Measurements from ENCODE around the gene MOSMO. TPM values are rescaled to one million over a fixed set of nuclear protein-coding genes. Genes with fewer than 3 reads are reported as not detected.

Gene MOSMO
- total and polyA plus RNA-seq, 10 of the 15 experiments (the other 5 are each of a cell fraction or from before 2014, with no cell fraction given) = 1.7 to 26.7 (median 12.2) TPM

GRCh38 chr16:22063888-22064467, 56.1 kb downstream of the MOSMO start:
- H3K27me3 ChIP-seq (replicated peaks in 1 of 2; ENCODE audit: control insufficient read depth in 2 of 2, insufficient read depth in 2 of 2, low read length in 1 of 2) = no peaks in the 10 kb centered on the region
- FAIRE-seq = no peak
- no peaks in the 10 kb centered on the region for H3K36me3 ChIP-seq (ENCODE audit: control insufficient read depth in 2 of 2, insufficient read depth in 2 of 2, low read length in 1 of 2)
- ChIA-PET SMC1A (ENCODE audit: uncharacterized antibody, unreplicated experiment) (interaction anchor here (1.6 to 6.4 kb wide), 2 partner anchors 10 to 15 kb away, joined by 8 to 50 read pairs; no protein-coding TSS in a partner anchor), POLR2A (interaction anchor here (0.5 to 0.9 kb wide), 2 partner anchors 30 to 43 kb away, joined by 4 read pairs; no protein-coding TSS in a partner anchor), RAD21 (ENCODE audit: unreplicated experiment) (interaction anchor here (1.2 to 1.8 kb wide), 2 partner anchors 14 to 57 kb away, joined by 3 to 8 read pairs; no protein-coding TSS in a partner anchor), CTCF (interaction anchor here (6.2 kb wide), 1 partner anchor 14 kb away, joined by 54 read pairs; no protein-coding TSS in a partner anchor)
- peaks cover 13% of the 10 kb centered on the region for H3K9me3 ChIP-seq (replicated peaks; ENCODE audit: control insufficient read depth, insufficient read depth, low read length)
- no peak overlapping the region for H3K4me3 ChIP-seq
- intact Hi-C loops (cut with micrococcal nuclease; ENCODE audit: unreplicated experiment) (no loop called here), in situ Hi-C loops (cut with MboI) (no loop called here)
- H3K4me2 ChIP-seq (ENCODE audit: control insufficient read depth, insufficient read depth) = no peak overlapping the region
- DNase-seq (ENCODE audit: low read depth, low spot score) = no peak
- no peaks in the 10 kb centered on the region for H3K4me1 ChIP-seq (ENCODE audit: control insufficient read depth, insufficient read depth, low read length)
- TF ChIP-seq IKZF2 (IDR thresholded peaks at IDR 0.05) = no peak
- TF ChIP-seq ZNF207 (IDR thresholded peaks at IDR 0.05; ENCODE audit: borderline replicate concordance) = no peak
- TF ChIP-seq CHD1 (IDR thresholded peaks at IDR 0.05; ENCODE audit: low read depth, low read length) = no peak
- no peaks in the 10 kb centered on the region for H3K79me2 ChIP-seq (ENCODE audit: control insufficient read depth, insufficient read depth, low read length)
- no peaks in the 10 kb centered on the region for H4K20me1 ChIP-seq (ENCODE audit: control insufficient read depth, insufficient read depth)
- 100% methylated on average over 1 of the region's 1 CpG for WGBS (ENCODE audit: insufficient coverage, insufficient replicate concordance, low lambda C conversion rate, missing lambda C conversion rate)
- H3K9ac ChIP-seq (ENCODE audit: control insufficient read depth, insufficient read depth, low read length) = no peak overlapping the region
- H3K27ac ChIP-seq (ENCODE audit: control insufficient read depth, insufficient read depth) = no peak overlapping the region
- no TSS peak for BruUV-seq (replicated peaks)
- H2AFZ ChIP-seq (ENCODE audit: control insufficient read depth, low read depth, low read length) = no peak overlapping the region
- no peak for ATAC-seq

GRCh38 chr16:22065252-22065651, 57.3 kb downstream of the MOSMO start:
- Histone ChIP-seq H3K27me3 (replicated peaks in 1 of 2; ENCODE audit: control insufficient read depth in 2 of 2, insufficient read depth in 2 of 2, low read length in 1 of 2) (no peaks in the 10 kb centered on the region), H3K79me2 (ENCODE audit: control insufficient read depth, insufficient read depth, low read length) (no peaks in the 10 kb centered on the region), H3K9ac (ENCODE audit: control insufficient read depth, insufficient read depth, low read length) (no peak overlapping the region), H2AFZ (ENCODE audit: control insufficient read depth, low read depth, low read length) (no peak overlapping the region), H3K27ac (ENCODE audit: control insufficient read depth, insufficient read depth) (no peak overlapping the region), H4K20me1 (ENCODE audit: control insufficient read depth, insufficient read depth) (no peaks in the 10 kb centered on the region), H3K4me2 (ENCODE audit: control insufficient read depth, insufficient read depth) (no peak overlapping the region), H3K36me3 (ENCODE audit: control insufficient read depth in 2 of 2, insufficient read depth in 2 of 2, low read length in 1 of 2) (no peaks in the 10 kb centered on the region), H3K9me3 (replicated peaks; ENCODE audit: control insufficient read depth, insufficient read depth, low read length) (peaks cover 13% of the 10 kb centered on the region), H3K4me3 (no peak overlapping the region), H3K4me1 (ENCODE audit: control insufficient read depth, insufficient read depth, low read length) (no peaks in the 10 kb centered on the region)
- 100% methylated on average over 1 of the region's 1 CpG for WGBS (ENCODE audit: insufficient coverage, insufficient replicate concordance, low lambda C conversion rate, missing lambda C conversion rate)
- intact Hi-C loops (cut with micrococcal nuclease; ENCODE audit: unreplicated experiment) (no loop called here), in situ Hi-C loops (cut with MboI) (no loop called here)
- SMC1A ChIA-PET (ENCODE audit: uncharacterized antibody, unreplicated experiment) = interaction anchor here (1.1 to 6.4 kb wide), 5 partner anchors 8 to 53 kb away, joined by 3 to 50 read pairs (median 6); no protein-coding TSS in a partner anchor
- POLR2A ChIA-PET = interaction anchor here (1.2 kb wide), 1 partner anchor 123 kb away, joined by 3 read pairs; no protein-coding TSS in a partner anchor
- TF ChIP-seq POU2F2 (IDR thresholded peaks at IDR 0.05; ENCODE audit: borderline replicate concordance, low read depth, low read length) (no peak), STAT3 (IDR thresholded peaks at IDR 0.05; ENCODE audit: low read depth, low read length) (no peak), PBX3 (IDR thresholded peaks at IDR 0.05; ENCODE audit: insufficient replicate concordance, low read depth, low read length) (no peak), FOS (IDR thresholded peaks at IDR 0.05; ENCODE audit: borderline replicate concordance, extremely low read depth, insufficient read length) (no peak), STAT1 (conservative IDR thresholded peaks at IDR 0.05) (no peak), CHD2 (IDR thresholded peaks at IDR 0.05; ENCODE audit: borderline replicate concordance, low read depth, low read length) (no peak), NR2C1 (IDR thresholded peaks at IDR 0.05) (no peak), ZNF622 (IDR thresholded peaks at IDR 0.05) (no peak), ZBTB40 (IDR thresholded peaks at IDR 0.05; ENCODE audit: borderline replicate concordance) (no peak)
- CTCF ChIA-PET = interaction anchor here (0.7 to 6.2 kb wide), 5 partner anchors 10 to 66 kb away, joined by 3 to 54 read pairs (median 4); no protein-coding TSS in a partner anchor
- ATAC-seq = no peak
- RAD21 ChIA-PET (ENCODE audit: unreplicated experiment) = interaction anchor here (1.8 kb wide), 1 partner anchor 12 kb away, joined by 8 read pairs; no protein-coding TSS in a partner anchor
- no peak for FAIRE-seq
- no TSS peak for BruUV-seq (replicated peaks)
- no peak for DNase-seq (ENCODE audit: low read depth, low spot score)
